MG63 (cell line): Measurements from ENCODE around the gene B3GAT2. TPM values are rescaled to one million over a fixed set of nuclear protein-coding genes. Genes with fewer than 3 reads are reported as not detected.

Experiments
- DNase-seq: peaks from one replicate; pipeline ENCODE4 v3.0.0-alpha.2; 2020
- H3K27me3 ChIP-seq: fragments of 250-450 bp; sonication (Bioruptor Pico); 2 replicates; pipeline ENCODE4 v1.5.1; 2020; ENCODE audit warnings: mild to moderate bottlenecking, moderate library complexity
- H3K36me3 ChIP-seq: fragments of 250-450 bp; sonication (Bioruptor Pico); 2 replicates; pipeline ENCODE4 v1.5.1; 2020; ENCODE audit warnings: mild to moderate bottlenecking, moderate library complexity
- H3K4me3 ChIP-seq: fragments of 250-450 bp; sonication (Bioruptor Pico); 2 replicates; pipeline ENCODE4 v1.5.1; 2020; ENCODE audit warnings: mild to moderate bottlenecking, moderate library complexity
- H3K9me3 ChIP-seq: fragments of 250-450 bp; sonication (Bioruptor Pico); 2 replicates; pipeline ENCODE4 v1.5.1; 2020; ENCODE audit warnings: mild to moderate bottlenecking, moderate library complexity
- total RNA-seq: library from RNA; depleted of rRNA; stranded (reverse); fragments of >200 nt; shearing (Covaris generic); gene quantifications from 2 replicates; pipeline ENCODE4 v1.2.3, GENCODE V29; 2014; ENCODE audit warnings: low replicate concordance; rRNA removed

B3GAT2 gene, protein sequence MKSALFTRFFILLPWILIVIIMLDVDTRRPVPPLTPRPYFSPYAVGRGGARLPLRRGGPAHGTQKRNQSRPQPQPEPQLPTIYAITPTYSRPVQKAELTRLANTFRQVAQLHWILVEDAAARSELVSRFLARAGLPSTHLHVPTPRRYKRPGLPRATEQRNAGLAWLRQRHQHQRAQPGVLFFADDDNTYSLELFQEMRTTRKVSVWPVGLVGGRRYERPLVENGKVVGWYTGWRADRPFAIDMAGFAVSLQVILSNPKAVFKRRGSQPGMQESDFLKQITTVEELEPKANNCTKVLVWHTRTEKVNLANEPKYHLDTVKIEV
- not detected in 2 replicates for total RNA-seq

DNA sequence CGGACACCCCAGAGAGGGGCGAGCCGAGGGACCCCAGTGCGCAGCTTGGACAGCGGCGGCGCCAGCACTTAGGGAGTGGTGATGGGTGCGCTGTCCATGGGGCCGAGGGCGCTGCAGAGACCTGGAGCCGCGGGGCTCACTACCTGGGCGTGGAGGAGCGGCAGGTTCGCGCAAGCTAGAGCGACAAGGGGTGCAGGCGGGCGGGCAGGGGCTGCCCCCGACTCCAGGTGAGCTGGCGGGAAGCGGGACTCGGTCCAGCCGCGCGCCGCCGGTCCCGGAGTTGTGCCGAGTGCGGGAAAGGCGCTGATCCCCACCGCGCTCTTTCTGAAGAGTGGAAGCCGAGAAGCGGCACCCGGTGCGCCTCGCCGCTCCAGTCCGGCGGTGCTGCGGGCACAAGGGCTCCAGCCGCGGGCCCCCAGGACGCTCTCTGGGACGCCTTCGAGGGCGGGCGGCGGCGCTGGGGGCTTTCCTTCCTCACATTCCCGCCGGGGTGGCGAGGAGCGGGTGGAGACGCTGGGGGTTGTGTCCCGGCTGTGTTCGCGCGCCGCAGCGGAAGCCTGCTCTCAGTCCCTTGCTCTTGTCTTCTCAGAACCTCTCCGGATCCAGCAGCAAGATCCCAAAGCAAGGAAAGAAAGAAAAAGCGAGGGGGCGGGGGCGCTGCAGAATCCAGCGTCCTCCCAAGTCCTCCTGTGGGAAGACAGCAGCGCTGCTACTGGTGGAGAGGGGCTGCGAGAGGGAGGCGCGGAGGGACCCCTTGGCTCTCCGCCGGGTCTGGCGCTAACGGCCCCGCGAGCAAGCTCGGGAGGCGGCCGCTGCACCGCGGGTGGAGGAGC lies at the start of gene B3GAT2:
B3GAT2 (minus strand) TSS at position 610 of the 833 bp plus-strand sequence. CDS start 631 bp downstream, outside the sequence.
- no peaks in the 10 kb centered on the region; the same call in 1 of the 2 replicates for H3K27me3 ChIP-seq
- no peak for DNase-seq
- H3K36me3 ChIP-seq: no peaks in the 10 kb centered on the region
- peak within 1 kb of the TSS; percentile 31 for H3K4me3 ChIP-seq
- no peaks in the 10 kb centered on the region for H3K9me3 ChIP-seq

DNA sequence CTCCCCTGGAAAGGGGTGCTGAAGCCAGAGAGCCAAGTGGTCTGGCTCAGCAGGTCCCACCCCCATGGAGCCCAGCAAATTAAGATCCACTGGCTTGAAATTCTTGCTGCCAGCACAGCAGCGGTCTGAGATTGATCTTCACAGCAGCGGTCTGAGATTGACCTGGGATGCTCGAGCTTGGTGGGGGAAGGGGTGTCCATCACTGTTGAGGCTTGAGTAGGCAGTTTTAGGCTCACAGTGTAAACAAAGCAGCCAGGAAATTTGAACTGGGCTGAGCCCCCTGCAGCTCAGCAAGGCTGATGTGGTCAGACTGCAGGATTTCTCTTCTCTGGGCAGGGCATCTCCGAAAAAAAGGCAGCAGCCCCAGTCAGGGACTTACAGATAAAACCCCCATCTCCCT lies 41.3 kb upstream of the B3GAT2 start:
- Histone ChIP-seq H3K27me3 (no peaks in the 10 kb centered on the region), H3K36me3 (no peaks in the 10 kb centered on the region), H3K4me3 (no peak overlapping the region), H3K9me3 (no peaks in the 10 kb centered on the region)
- DNase-seq: no peak

DNA sequence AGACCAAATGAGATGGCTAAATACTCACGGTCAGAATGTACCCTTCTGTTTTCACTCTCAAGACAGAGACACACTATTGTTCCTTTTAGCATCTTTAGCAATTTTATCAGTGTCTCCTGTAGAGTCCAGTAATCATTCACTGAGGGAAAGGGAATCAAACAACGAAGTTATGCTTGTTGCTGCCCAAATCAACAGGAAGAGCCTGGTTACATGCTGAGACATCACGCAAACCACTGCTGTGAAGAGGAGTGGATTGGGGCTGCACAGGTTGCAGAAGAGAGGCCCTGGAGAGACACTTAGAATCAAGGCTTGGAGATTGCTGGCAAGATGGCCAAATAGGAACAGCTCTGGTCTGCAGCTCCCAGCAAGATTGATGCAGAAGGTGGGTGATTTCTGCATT lies 40.5 kb upstream of the B3GAT2 start:
- H3K4me3 ChIP-seq: no peak overlapping the region
- no peaks in the 10 kb centered on the region for H3K27me3 ChIP-seq
- H3K9me3 ChIP-seq: no peaks in the 10 kb centered on the region
- DNase-seq: no peak
- H3K36me3 ChIP-seq: no peaks in the 10 kb centered on the region

DNA sequence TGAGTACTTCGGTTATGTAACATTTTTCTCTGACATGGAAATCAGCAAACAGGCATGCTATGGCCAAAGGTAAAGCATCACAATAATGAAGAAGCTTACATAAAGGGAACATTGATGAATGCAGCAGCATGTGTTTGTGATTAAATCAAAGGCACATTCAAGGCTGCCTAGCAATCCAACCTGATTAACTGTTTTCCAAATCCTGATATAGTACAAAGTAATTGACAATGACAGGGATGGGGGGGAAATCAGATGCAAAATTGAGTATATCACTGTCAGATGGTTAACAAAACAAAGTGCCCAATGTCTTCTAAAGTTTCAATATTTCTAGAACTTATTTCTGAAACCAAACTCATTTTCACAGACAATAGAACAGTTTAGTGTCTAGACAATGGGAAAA lies 39.2 kb upstream of the B3GAT2 start:
- Histone ChIP-seq H3K36me3 (no peaks in the 10 kb centered on the region), H3K9me3 (no peaks in the 10 kb centered on the region), H3K4me3 (no peak overlapping the region), H3K27me3 (no peaks in the 10 kb centered on the region)
- no peak for DNase-seq

DNA sequence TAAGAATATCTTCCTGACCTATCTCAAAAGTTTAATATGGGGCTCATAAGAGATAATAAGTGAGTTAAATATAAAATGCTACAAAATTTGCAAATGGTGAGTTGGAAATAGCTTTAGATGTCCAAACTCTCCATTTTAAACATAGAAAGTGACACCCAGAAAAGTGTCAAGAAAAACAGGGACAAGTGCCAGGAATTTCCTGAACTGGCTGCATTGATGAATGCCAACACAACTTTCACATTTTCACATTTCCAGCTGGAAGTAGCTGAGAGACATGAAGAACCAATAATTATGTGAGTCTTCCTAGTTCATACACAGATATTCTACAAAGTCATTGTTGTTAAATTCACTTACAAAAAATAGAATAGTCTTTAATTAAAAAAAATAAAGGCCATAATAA lies 38.6 kb upstream of the B3GAT2 start:
- no peaks in the 10 kb centered on the region for H3K36me3 ChIP-seq
- H3K27me3 ChIP-seq: no peaks in the 10 kb centered on the region
- H3K9me3 ChIP-seq: no peaks in the 10 kb centered on the region
- DNase-seq: no peak
- H3K4me3 ChIP-seq: no peak overlapping the region

DNA sequence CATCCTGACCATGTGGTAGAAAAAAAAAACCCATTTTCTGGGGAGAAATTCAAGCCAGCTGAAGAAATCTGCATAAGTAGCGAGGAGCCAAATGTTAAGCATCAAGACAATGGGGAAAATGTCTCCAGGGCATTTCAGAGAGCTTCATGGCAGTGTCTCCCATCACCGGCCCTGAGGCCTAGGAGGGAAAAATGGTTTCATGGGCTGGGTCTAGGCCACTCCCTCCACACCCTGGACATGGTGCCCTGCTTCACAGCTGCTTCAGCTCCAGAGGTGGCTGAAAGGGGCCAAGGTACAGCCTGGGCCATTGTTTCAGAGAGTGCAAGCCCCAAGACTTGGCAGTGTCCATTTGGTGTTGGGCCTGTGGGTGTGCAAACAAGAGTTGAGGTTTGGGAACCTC lies 34.4 kb upstream of the B3GAT2 start:
- no peaks in the 10 kb centered on the region for H3K27me3 ChIP-seq
- DNase-seq: no peak
- H3K9me3 ChIP-seq: no peaks in the 10 kb centered on the region
- H3K36me3 ChIP-seq: no peaks in the 10 kb centered on the region
- no peak overlapping the region for H3K4me3 ChIP-seq

DNA sequence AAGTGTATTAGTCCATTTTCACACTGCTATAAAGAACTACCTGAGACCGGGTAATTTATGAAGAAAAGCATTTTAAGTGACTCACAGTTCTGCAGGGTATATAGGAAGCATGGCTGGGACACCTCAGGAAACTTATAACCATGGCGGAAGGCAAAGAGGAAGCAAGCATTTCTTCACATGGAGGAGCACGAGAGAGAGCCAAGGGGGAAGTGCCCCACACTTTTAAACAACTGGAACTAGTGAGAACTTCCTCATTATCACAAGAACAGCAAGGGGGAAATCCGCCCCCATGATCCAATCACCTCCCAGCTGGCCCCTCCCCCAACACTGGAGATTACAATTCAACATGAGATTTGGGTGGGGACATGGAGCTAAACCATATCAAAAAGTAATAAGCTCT lies 28.3 kb upstream of the B3GAT2 start:
- DNase-seq: no peak
- no peaks in the 10 kb centered on the region for H3K9me3 ChIP-seq
- H3K4me3 ChIP-seq: no peak overlapping the region
- no peaks in the 10 kb centered on the region for H3K36me3 ChIP-seq
- no peaks in the 10 kb centered on the region for H3K27me3 ChIP-seq

DNA sequence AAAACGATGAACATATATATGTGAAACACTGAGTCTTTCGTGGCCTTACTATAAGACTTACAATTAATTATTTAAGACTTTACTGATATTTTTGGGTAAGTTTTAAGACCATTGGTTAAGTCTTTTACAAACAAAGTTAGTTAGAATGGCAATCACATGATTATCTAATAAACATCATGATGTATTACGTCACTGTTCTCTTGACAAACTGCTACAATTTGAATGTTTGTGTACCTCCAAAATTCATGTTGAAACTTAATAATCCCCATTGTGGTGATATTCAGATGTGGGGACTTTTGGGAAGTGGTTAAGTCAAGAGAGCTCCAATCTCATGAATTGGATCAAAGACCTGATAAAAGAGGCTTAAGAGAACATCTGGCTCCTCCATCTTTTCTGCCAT lies 25.9 kb upstream of the B3GAT2 start:
- Histone ChIP-seq H3K27me3 (no peaks in the 10 kb centered on the region), H3K4me3 (no peak overlapping the region), H3K9me3 (no peaks in the 10 kb centered on the region), H3K36me3 (no peaks in the 10 kb centered on the region)
- no peak for DNase-seq

DNA sequence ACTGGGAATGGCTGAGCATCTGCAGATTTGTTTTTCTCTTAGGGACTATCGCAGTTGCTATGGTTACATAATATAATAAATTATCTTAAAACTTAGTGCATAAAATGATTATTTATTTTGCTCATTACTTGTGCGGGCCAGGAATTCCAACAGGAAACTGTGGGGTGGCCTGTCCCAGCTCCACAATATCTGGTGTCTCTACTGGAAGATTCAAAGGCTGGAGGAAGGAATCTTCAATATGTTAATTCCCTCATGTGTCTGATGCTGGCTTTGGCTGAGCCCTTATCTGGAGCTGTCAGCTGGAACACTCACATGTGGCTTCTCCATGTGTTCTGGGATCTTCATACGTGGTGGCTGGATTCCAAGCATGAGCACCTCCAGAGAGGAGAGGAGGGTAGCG lies 23.9 kb upstream of the B3GAT2 start:
- H3K27me3 ChIP-seq: no peaks in the 10 kb centered on the region
- H3K36me3 ChIP-seq: no peaks in the 10 kb centered on the region
- no peak for DNase-seq
- H3K4me3 ChIP-seq: no peak overlapping the region
- no peaks in the 10 kb centered on the region for H3K9me3 ChIP-seq

DNA sequence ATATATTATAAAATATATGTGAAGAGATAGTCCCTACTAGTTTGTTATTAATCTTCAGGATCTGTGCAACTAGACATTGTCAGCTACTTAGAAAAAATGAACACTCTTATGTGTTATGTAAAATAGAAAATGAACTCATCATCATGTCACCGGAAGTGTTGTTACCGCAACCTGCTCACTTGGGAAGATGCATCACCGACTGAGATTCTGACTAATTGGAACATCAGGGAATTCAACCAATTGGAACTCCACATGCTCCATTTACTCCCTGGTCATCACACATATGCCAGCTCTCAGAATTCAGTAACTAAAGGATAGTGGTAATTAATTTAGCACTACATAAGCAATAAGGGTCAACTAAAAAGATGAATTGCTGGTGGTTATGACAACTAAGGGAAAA lies 16.7 kb upstream of the B3GAT2 start:
- Histone ChIP-seq H3K4me3 (no peak overlapping the region), H3K9me3 (no peaks in the 10 kb centered on the region), H3K36me3 (no peaks in the 10 kb centered on the region), H3K27me3 (no peaks in the 10 kb centered on the region)
- DNase-seq: no peak

DNA sequence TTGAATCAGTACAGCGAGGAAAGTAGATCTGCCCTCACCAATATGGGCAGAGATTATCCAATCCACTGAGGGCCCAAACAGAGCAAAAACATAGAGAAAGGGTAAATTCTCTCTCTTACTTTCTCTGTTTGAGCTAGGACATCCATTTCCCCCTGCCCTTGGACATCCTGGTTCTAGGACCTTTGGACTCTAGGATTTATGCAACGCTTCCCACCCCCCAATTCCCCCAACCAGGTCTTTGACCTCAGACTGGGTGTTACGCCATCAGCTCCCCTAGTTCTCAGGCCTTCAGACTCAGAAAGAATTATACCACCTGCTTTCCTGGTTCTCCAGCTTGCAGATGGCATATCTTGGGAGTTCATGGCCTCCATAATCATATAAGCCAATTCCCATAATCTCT lies 10.2 kb upstream of the B3GAT2 start:
- Histone ChIP-seq H3K36me3 (no peaks in the 10 kb centered on the region), H3K4me3 (no peak overlapping the region), H3K9me3 (no peaks in the 10 kb centered on the region), H3K27me3 (no peaks in the 10 kb centered on the region)
- DNase-seq: no peak

DNA sequence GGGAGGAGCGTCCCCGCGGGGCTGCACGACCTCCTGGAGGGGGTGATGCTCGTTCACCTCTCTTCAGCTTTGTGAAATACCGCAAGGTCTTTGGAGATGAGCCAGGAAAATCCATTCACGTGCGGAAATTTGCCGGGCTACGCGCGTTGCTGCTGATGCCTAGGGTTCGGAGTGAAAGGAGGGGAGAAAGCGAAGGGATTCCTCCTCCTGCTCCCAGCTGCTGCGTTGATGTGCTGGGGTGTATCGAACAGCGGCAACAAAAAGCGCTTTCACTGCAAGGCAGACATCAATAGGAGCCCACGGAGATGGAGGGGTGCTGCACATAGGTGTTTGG lies 391 bp upstream of the B3GAT2 start:
- Histone ChIP-seq H3K27me3 (no peaks in the 10 kb centered on the region; the same call in 1 of the 2 replicates), H3K36me3 (no peaks in the 10 kb centered on the region), H3K4me3 (no peak overlapping the region), H3K9me3 (no peaks in the 10 kb centered on the region)
- no peak for DNase-seq

DNA sequence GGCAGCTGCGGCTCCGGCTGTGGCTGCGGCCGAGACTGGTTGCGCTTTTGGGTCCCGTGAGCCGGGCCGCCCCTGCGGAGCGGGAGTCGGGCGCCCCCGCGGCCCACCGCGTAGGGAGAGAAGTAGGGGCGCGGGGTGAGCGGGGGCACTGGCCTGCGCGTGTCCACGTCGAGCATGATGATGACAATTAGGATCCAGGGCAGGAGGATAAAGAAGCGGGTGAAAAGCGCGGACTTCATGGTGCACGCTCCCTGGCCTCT lies 739 bp downstream of the B3GAT2 start:
- Histone ChIP-seq H3K36me3 (no peaks in the 10 kb centered on the region), H3K4me3 (peak overlapping the region; percentile 31), H3K9me3 (no peaks in the 10 kb centered on the region), H3K27me3 (no peaks in the 10 kb centered on the region; the same call in 1 of the 2 replicates)
- DNase-seq: no peak

DNA sequence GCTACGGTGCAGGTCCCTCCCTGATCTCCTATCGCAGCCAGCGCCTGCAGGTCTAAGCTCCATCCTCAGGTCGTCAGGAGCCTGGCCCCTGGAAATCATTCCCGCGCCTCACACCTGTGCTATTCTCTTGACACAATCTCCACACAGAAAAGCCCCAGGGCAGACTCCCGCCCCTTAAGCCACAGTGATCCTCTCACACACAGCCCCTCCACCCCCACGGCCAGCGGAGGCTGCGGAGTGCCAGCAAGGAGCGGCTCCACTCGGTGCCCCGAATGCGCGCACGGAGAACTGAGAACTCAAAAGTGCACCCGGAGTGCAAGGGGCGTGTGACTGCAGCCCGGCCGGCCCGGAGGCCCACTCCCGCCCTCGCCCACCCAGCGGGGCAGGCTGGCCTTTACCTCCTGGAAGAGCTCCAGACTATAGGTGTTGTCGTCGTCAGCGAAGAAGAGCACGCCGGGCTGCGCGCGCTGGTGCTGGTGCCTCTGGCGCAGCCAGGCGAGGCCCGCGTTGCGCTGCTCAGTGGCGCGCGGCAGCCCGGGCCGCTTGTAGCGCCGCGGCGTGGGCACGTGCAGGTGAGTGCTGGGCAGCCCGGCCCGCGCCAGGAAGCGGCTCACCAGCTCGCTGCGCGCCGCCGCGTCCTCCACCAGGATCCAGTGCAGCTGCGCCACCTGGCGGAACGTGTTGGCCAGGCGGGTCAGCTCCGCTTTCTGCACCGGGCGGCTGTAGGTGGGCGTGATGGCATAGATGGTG lies 1.2 kb downstream of the B3GAT2 start:
- no peaks in the 10 kb centered on the region; the same call in 1 of the 2 replicates for H3K27me3 ChIP-seq
- peak; percentile 65 for DNase-seq
- no peaks in the 10 kb centered on the region for H3K36me3 ChIP-seq
- no peaks in the 10 kb centered on the region for H3K9me3 ChIP-seq
- H3K4me3 ChIP-seq: peak overlapping the region; percentile 31

DNA sequence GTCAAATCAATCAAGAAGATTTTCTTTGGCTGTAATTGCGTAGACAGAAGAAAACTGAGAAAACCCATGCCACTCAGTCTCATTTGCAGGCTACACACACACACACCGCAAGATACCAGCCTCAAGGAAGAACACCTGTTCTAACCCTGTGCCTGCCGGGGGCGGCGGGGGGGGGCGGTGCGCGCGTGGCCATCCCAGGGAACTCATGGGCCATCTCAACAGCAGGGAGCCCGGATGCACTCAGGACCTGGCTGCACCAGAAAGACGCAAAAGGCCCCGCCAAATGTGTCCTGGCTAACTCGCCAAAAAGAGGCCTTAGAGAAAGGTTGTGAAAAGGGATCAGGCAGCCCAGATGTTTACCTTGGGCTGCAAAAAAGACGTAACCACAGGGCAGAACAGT lies 2.1 kb downstream of the B3GAT2 start:
- no peaks in the 10 kb centered on the region for H3K9me3 ChIP-seq
- no peaks in the 10 kb centered on the region for H3K36me3 ChIP-seq
- no peaks in the 10 kb centered on the region; the same call in 1 of the 2 replicates for H3K27me3 ChIP-seq
- H3K4me3 ChIP-seq: no peak overlapping the region
- no peak for DNase-seq

DNA sequence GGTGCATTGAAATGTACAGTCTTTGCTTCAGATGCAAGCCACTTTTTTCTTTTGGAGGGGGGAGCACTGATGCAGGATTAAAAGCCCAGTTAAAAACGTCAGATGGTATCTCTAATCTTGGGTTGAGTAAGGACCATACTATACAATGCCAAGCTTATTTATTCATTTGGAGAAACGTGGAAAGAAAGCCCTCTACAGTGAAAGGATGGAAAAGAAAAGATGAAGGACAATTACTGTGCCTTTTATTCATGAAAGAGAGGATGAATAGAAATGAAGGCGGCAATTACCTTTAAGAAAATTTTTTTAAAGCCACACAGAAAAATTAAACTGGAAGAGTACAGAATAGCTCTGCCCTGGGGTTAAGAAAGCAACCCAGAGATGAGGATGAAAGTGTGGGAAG lies 2.7 kb downstream of the B3GAT2 start:
- no peaks in the 10 kb centered on the region for H3K36me3 ChIP-seq
- H3K27me3 ChIP-seq: no peaks in the 10 kb centered on the region; the same call in 1 of the 2 replicates
- H3K4me3 ChIP-seq: no peak overlapping the region
- H3K9me3 ChIP-seq: no peaks in the 10 kb centered on the region
- DNase-seq: no peak

DNA sequence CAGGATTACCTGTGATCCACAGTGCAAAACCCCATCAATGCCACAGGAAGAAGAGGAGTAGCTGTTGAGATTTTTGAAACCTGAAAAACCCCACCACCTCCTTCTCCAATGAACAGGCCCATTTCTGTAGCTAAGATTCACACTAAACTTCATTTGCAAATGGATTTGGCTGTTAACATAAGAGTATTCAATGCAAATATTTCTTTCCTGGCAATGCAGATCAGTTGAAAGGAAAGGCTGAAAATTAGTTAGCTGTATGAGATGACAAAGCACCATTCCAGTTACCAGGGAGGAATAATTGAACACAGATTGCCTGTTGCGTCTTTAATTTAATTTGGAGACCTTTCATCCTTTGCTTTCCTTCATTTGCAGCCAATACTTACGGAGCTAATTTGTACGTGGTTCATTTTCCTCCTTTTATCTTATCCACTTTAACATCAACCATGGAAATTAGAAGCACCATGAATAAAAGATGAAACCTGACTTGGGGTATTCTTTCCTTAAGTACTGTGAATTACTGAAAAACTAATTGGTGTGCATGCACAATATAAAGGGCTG lies 4.2 kb downstream of the B3GAT2 start:
- Histone ChIP-seq H3K9me3 (no peaks in the 10 kb centered on the region), H3K27me3 (no peaks in the 10 kb centered on the region; the same call in 1 of the 2 replicates), H3K36me3 (no peaks in the 10 kb centered on the region), H3K4me3 (no peak overlapping the region)
- DNase-seq: no peak
